PC-9 (cell line): ENCODE results near the gene FERMT2.

Source experiments
- CTCF ChIP-seq: fragments of 200-600 bp; sonication (generic); conservative IDR thresholded peaks from 2 replicates; pipeline ENCODE4 v1.6.1; 2017; ENCODE audit warnings: mixed run types, antibody characterized with exemption, mild to moderate bottlenecking, moderate library complexity
- EZH2 ChIP-seq: fragments of 200-600 bp; sonication (generic); IDR thresholded peaks from 2 replicates; pipeline ENCODE4 v1.8.0; 2017; ENCODE audit warnings: antibody characterized with exemption, low read depth

- TF ChIP-seq CTCF: no peak
- no peak for TF ChIP-seq EZH2
These were observed 23.6 kb upstream of the FERMT2 start for GRCh38 chr14:52974406-52974805.
